GM12878 (cell line): Measurements from ENCODE around the gene GRIN2C.

Source experiments
- BACH1 ChIP-seq: fragments of 450-650 bp; IDR thresholded peaks from 2 replicates; pipeline ENCODE4 v1.6.1; 2017; ENCODE audit warnings: mild to moderate bottlenecking, borderline replicate concordance
- GABPA ChIP-seq: IDR thresholded peaks from 2 replicates; pipeline ENCODE4 v1.6.1; 2014; ENCODE audit warnings: antibody characterized with exemption, low read depth, mild to moderate bottlenecking, inconsistent platforms
- SMC3 ChIP-seq: IDR thresholded peaks from 2 replicates; pipeline ENCODE4 v1.6.1; 2011; ENCODE audit warnings: low read length, improper control_type of control experiment, borderline replicate concordance
- TBL1XR1 ChIP-seq: IDR thresholded peaks from 2 replicates; pipeline ENCODE4 v1.6.1; 2012; ENCODE audit warnings: low read depth, low read length, improper control_type of control experiment
- TCF3 ChIP-seq: IDR thresholded peaks from 2 replicates; pipeline ENCODE4 v1.6.1; 2012; ENCODE audit warnings: low read depth, mild to moderate bottlenecking, low read length, borderline replicate concordance; ENCODE audit not compliant: insufficient read depth
- TF ChIP-seq, protein P1 (sequence below), 3 experiments: IDR thresholded peaks in 2 of 3; conservative IDR thresholded peaks in 1 of 3; 2 replicates each; pipeline ENCODE4 v1.5.1; 2011; ENCODE audit warnings: low read depth in 3 of 3, low read length in 3 of 3, mild to moderate bottlenecking in 3 of 3, control low read depth in 2 of 3, moderate library complexity in 2 of 3, inconsistent platforms in 1 of 3, mixed read lengths in 1 of 3; ENCODE audit not compliant: control insufficient read depth in 2 of 3, insufficient read depth in 1 of 3; ENCODE audit errors: extremely low read depth in 1 of 3

DNA sequence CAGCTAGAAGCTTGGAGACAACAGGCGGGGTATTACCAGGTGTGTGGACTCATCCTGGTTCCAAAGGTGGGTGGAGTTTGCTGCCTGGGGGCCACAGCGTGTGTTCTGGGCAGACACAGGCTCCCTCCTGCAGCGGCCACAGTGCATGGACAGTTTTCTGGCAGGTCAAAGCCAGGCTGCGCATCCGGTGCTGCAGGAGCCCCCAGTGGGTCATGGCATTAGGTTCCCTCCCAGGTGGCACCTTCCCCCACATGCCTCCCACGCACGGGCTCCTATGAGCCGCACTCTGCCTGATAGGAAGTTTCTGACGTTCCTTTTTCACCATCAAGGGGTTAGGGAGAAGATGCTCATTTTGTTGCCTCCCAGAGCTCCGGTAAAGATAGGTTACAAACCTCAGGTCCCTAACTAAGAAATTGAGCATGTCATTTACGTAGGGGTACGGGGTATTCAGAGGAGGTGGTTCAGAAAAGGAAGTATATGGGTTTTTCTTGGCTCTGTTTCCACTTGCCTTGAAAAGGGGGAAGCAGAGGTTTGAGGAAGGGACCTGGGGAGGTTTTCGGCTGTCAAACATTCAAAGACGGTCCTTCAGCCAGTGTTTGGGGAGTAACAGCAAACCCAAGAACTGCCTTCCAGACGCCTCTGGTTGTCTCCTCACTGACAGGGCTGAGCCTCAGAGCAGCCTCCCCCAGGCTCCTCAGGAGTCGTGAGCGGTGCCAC is 50.8 kb downstream of the GRIN2C start:
- no peak for TF ChIP-seq BACH1
- no peak for TF ChIP-seq TCF3
- no peak for TF ChIP-seq SMC3
- no peak for TF ChIP-seq GABPA
- TF ChIP-seq, protein P1, sequence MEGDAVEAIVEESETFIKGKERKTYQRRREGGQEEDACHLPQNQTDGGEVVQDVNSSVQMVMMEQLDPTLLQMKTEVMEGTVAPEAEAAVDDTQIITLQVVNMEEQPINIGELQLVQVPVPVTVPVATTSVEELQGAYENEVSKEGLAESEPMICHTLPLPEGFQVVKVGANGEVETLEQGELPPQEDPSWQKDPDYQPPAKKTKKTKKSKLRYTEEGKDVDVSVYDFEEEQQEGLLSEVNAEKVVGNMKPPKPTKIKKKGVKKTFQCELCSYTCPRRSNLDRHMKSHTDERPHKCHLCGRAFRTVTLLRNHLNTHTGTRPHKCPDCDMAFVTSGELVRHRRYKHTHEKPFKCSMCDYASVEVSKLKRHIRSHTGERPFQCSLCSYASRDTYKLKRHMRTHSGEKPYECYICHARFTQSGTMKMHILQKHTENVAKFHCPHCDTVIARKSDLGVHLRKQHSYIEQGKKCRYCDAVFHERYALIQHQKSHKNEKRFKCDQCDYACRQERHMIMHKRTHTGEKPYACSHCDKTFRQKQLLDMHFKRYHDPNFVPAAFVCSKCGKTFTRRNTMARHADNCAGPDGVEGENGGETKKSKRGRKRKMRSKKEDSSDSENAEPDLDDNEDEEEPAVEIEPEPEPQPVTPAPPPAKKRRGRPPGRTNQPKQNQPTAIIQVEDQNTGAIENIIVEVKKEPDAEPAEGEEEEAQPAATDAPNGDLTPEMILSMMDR (IDR thresholded peaks at IDR 0.05 in 2 of 3, conservative IDR thresholded peaks at IDR 0.05 in 1 of 3; ENCODE audit: control insufficient read depth in 2 of 3, extremely low read depth in 1 of 3, insufficient read depth in 1 of 3, low read depth in 3 of 3, low read length in 3 of 3), result no peak
- no peak for TF ChIP-seq TBL1XR1
